Osteoblast (primary cell): ENCODE results near the gene CDC16. TPM values are rescaled to one million over a fixed set of nuclear protein-coding genes. Genes with fewer than 3 reads are reported as not detected.
A peak's percentile ranks its signal among the peaks of the same experiment; 100 is the strongest.

Experiments
- DNase-seq: peaks from one replicate; pipeline ENCODE4 v3.0.0; 2011; ENCODE audit warnings: low spot score, mixed read lengths; ENCODE audit not compliant: insufficient read length; ENCODE audit errors: missing footprints
- H2AFZ ChIP-seq: 2 replicates; pipeline ENCODE4 v1.6.0; 2011; ENCODE audit warnings: mild to moderate bottlenecking, low read length
- H3K27ac ChIP-seq: 2 replicates; pipeline ENCODE4 v1.5.1; 2011; ENCODE audit warnings: mild to moderate bottlenecking, low read depth, low read length, moderate library complexity
- H3K27me3 ChIP-seq: 2 replicates; pipeline ENCODE4 v1.6.0; 2012; ENCODE audit warnings: mild to moderate bottlenecking, control low read depth, inconsistent platforms, low read length, moderate library complexity; ENCODE audit not compliant: insufficient read depth
- H3K36me3 ChIP-seq: 2 replicates; pipeline ENCODE4 v1.5.1; 2011; ENCODE audit warnings: mild to moderate bottlenecking, low read length, control low read depth, moderate library complexity; ENCODE audit not compliant: insufficient read depth
- H3K4me1 ChIP-seq: 2 replicates; pipeline ENCODE4 v1.5.1; 2011; ENCODE audit warnings: mild to moderate bottlenecking, low read length, control low read depth, moderate library complexity; ENCODE audit not compliant: insufficient read depth
- H3K4me2 ChIP-seq: 2 replicates; pipeline ENCODE4 v1.6.0; 2011; ENCODE audit warnings: mild to moderate bottlenecking, low read length; ENCODE audit not compliant: insufficient read depth
- H3K4me3 ChIP-seq: fragments of 200-600 bp; sonication (generic); 3 replicates; pipeline ENCODE4 v1.5.1; 2012; ENCODE audit warnings: mild to moderate bottlenecking, low read length, inconsistent platforms; ENCODE audit not compliant: insufficient read depth
- H3K79me2 ChIP-seq: 2 replicates; pipeline ENCODE4 v1.6.0; 2012; ENCODE audit warnings: mild to moderate bottlenecking, low read length, control low read depth, inconsistent platforms; ENCODE audit not compliant: insufficient read depth
- H3K9me3 ChIP-seq: 2 replicates; pipeline ENCODE4 v1.5.1; 2011; ENCODE audit warnings: low read depth, low read length, control low read depth
- H4K20me1 ChIP-seq: 2 replicates; pipeline ENCODE4 v1.6.0; 2012; ENCODE audit warnings: mild to moderate bottlenecking, low read length, control low read depth; ENCODE audit not compliant: insufficient read depth
- total RNA-seq: library from RNA; depleted of rRNA; stranded (reverse); fragments of >200 nt; gene quantifications from 2 replicates; pipeline ENCODE4 v1.2.3, GENCODE V29; 2012
- TF ChIP-seq, protein P1 (sequence below): IDR thresholded peaks from 2 replicates; pipeline ENCODE4 v1.5.1; 2011; ENCODE audit warnings: mild to moderate bottlenecking, low read depth, low read length, moderate library complexity; ENCODE audit errors: extremely low read depth

Gene CDC16
- total RNA-seq, 1 donor: 82.2 TPM

DNA sequence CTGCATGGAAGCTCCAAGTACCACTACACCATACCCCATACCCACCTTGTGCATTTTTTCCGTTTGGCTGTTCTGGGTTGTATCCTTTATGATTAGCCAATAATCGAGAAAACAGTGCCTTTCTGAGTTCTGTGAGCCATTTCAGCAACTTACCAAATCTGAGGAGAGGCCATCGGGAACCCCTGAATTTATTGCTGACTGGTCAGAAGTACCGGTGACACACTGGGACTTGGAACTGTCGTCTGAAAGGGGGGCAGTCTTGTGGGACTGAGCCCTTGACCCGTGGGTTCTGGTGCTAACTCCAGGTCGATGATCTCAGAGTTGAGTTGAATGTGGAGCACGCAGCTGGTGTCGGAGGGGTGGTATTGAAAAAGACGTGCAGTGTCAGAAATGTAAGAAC lies 61.8 kb downstream of the CDC16 start:
- Histone ChIP-seq H3K27ac (no peak overlapping the region), H4K20me1 (peaks cover 5% of the 10 kb centered on the region), H3K79me2 (peaks cover 38% of the 10 kb centered on the region), H3K4me3 (no peak overlapping the region), H2AFZ (no peak overlapping the region), H3K4me2 (no peak overlapping the region), H3K27me3 (no peaks in the 10 kb centered on the region), H3K36me3 (peaks cover 50% of the 10 kb centered on the region), H3K9me3 (no peaks in the 10 kb centered on the region), H3K4me1 (peaks cover 11% of the 10 kb centered on the region)
- TF ChIP-seq, protein P1, sequence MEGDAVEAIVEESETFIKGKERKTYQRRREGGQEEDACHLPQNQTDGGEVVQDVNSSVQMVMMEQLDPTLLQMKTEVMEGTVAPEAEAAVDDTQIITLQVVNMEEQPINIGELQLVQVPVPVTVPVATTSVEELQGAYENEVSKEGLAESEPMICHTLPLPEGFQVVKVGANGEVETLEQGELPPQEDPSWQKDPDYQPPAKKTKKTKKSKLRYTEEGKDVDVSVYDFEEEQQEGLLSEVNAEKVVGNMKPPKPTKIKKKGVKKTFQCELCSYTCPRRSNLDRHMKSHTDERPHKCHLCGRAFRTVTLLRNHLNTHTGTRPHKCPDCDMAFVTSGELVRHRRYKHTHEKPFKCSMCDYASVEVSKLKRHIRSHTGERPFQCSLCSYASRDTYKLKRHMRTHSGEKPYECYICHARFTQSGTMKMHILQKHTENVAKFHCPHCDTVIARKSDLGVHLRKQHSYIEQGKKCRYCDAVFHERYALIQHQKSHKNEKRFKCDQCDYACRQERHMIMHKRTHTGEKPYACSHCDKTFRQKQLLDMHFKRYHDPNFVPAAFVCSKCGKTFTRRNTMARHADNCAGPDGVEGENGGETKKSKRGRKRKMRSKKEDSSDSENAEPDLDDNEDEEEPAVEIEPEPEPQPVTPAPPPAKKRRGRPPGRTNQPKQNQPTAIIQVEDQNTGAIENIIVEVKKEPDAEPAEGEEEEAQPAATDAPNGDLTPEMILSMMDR: no peak
- no peak for DNase-seq

DNA sequence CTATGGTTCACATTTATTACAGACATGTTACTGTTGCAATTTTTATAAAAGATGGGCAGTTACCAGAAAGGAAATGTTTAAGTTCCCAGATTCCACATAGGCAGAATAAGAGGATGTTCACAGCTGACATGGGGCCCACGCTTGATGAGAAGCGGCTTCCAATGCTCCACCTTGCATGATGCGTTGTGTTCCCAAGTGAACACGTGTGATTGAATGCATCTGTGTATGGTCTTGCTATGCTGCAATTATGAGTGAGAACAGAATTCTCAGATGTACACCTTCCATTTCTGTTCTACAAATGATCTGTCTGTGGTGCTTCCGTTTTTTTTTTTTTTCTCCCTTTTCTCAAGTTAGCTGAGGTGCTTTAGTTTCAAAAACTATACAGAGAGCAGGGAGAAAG lies 62.2 kb downstream of the CDC16 start:
- peaks cover 11% of the 10 kb centered on the region for H3K4me1 ChIP-seq
- H4K20me1 ChIP-seq: peaks cover 5% of the 10 kb centered on the region
- no peaks in the 10 kb centered on the region for H3K9me3 ChIP-seq
- H3K79me2 ChIP-seq: peaks cover 38% of the 10 kb centered on the region
- TF ChIP-seq, protein P1: no peak
- H3K27me3 ChIP-seq: no peaks in the 10 kb centered on the region
- DNase-seq: peak; percentile 32
- no peak overlapping the region for H3K4me2 ChIP-seq
- no peak overlapping the region for H3K4me3 ChIP-seq
- H2AFZ ChIP-seq: no peak overlapping the region
- peak overlapping the region; percentile 3 for H3K27ac ChIP-seq
- H3K36me3 ChIP-seq: peaks cover 49% of the 10 kb centered on the region

DNA sequence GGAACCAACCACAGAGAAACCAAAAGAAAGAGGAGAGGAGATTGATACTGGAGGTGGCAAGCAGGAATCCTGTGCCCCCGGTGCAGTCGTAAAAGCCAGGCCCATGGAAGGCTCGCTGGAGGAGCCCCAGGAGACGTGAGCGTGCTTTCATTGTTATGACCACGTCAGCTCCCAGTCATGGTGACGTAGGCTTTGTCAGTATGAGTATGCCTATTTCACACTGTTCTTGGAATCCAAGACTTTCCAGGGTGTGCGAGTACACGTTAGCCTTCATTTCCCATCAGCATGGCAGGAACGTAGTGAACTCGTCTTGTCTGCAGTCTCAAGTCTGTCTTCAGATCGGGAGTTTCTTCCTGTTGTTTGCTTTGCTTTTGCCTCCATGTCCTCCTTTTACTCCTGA lies 64.2 kb downstream of the CDC16 start:
- Histone ChIP-seq H3K79me2 (peaks cover 32% of the 10 kb centered on the region), H3K9me3 (no peaks in the 10 kb centered on the region), H3K4me3 (no peak overlapping the region), H3K4me1 (peaks cover 6% of the 10 kb centered on the region), H4K20me1 (peaks cover under 1% of the 10 kb centered on the region), H3K27ac (peak overlapping the region; percentile 88), H3K4me2 (no peak overlapping the region), H3K36me3 (peaks cover 57% of the 10 kb centered on the region), H3K27me3 (no peaks in the 10 kb centered on the region), H2AFZ (no peak overlapping the region)
- DNase-seq: peak; percentile 60
- TF ChIP-seq, protein P1: no peak

DNA sequence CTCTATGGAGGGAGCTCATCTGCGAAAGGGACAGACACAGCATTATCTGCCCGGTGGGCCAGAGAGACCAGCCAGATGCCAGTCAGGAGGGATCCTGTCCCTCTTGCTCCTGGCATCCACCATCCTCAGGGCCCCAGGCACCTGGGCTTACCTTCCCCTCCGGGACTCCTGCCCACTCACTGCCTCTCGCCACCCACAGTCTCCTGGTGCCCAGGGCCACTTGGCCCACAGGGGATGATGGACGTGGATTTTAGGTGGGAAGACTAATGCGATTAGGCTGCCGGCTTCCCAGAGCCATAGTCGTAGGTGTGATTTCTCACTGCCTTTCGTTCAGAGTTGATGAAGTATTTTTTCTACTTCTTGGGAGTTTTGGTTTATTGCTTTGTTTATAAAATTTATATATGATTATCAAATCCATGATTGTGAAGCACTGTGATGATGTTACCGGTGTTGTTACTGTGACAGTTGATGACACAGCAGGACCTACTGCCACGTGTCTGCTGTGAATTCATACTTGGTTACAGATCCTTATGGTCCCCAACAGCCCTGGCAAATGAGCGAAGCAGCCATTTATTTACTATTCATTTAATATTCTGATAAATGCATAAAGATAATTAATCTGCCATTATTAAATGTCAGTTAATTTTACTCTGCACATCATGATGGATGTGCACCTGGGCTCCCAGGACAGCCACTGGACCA lies 65.1 kb downstream of the CDC16 start:
- Histone ChIP-seq H3K4me3 (no peak overlapping the region), H3K4me2 (no peak overlapping the region), H3K4me1 (peaks cover 5% of the 10 kb centered on the region), H3K27ac (peak overlapping the region; percentile 88), H3K79me2 (peaks cover 27% of the 10 kb centered on the region), H3K27me3 (no peaks in the 10 kb centered on the region), H3K36me3 (peaks cover 66% of the 10 kb centered on the region), H4K20me1 (no peaks in the 10 kb centered on the region), H2AFZ (no peak overlapping the region), H3K9me3 (no peaks in the 10 kb centered on the region)
- TF ChIP-seq, protein P1: no peak
- DNase-seq: no peak
